GM21786 (cell line): Measurements from ENCODE around the gene MAGI2.

Experiments used
- ATAC-seq: cut with Tn5 transposase; IDR thresholded peaks from one replicate; pipeline ENCODE4 v1.9.1; 2021; ENCODE audit not compliant: unreplicated experiment

MAGI2 gene

DNA sequence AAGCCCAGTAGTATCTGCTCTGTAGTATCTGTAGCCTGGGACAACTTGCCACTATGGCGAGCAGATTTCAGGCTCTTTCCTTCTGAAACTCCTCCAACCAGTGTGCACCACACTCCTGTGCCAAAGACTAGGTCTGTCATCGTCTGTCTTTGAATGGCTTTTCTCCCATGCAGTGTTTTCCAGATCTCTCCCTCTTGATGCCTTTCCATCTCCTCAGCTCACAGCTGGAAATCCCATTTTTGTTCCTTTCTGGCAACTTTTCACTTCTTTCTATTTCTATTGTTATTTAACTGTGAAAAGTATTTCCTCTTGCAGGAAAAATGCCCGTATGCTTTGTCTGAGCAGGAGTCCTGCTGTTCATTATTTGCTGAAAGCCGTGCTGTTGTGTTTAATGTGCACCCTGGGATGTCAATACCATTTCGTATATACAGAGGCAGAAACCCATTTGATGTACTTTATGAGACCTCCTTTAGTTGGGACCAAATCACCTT, 1281.2 kb downstream of the MAGI2 start:
- no peak for ATAC-seq

- no peak for ATAC-seq
Measured at GRCh38 chr7:78171398-78171797, 1282.1 kb downstream of the MAGI2 start.

- no peak for ATAC-seq
Measured at GRCh38 chr7:78170815-78171214, 1282.7 kb downstream of the MAGI2 start.

DNA sequence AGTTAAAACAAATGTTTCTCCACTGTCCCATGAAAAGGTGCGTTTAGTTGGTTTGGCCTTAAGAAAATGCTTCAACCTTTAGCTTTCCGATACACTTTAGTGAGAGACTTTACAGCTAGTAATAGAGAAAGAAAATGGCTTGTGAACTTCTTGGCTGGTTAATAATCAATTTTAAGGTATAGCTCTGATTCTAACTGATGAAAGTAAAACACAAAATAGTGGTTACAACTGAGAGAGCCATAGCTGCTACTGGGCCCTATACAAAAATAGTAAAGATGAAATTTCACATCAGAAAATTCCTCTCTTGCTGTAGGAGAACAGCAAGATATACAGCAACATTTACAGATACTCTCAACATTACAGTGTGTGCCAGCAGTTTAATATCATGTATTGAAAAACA, 1283.5 kb downstream of the MAGI2 start:
- no peak for ATAC-seq

GRCh38 chr7:78168865-78169264, 1284.6 kb downstream of the MAGI2 start:
- ATAC-seq: no peak

- no peak for ATAC-seq
Measured at GRCh38 chr7:78167860-78168259, 1285.6 kb downstream of the MAGI2 start.

DNA sequence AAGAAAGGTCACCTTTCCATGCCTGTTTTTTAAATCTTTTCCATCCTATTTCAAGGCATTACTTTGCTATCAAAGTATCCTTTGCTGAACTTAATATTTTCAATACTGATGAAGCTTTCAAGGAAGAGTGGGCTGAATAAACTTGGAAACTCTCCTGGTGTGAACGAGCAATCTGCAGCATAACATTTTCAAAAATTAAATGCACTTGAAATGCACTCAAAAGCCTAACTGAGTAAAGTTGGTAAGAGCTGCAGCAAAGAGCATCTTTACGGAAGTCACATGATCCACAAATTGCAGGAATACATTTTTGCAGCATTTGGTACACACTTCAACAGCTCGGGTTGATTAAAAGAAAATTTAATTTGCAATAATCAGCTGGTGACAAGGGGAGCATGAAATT, 1287.6 kb downstream of the MAGI2 start:
- ATAC-seq: no peak

- no peak for ATAC-seq
Measured at GRCh38 chr7:78165454-78165853, 1288.0 kb downstream of the MAGI2 start.

DNA sequence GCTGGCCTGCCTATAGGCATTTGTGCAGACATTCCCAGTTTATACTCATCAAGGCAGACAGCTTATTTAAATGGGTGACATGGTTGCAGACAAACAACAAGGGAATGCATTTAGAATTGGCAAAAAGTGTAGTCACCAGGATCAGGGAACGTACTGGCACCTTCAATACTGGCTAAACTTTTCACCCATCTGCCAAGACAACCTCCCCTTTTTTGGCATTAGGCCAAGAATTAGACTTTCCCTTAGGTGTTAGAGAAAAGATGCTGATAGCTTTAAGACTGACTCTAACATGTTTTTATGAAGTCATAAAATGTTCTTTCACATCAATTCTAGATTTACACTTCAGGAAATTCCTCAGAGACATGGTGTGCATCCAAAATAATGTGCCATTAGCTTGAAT, 1289.0 kb downstream of the MAGI2 start:
- ATAC-seq: no peak

DNA sequence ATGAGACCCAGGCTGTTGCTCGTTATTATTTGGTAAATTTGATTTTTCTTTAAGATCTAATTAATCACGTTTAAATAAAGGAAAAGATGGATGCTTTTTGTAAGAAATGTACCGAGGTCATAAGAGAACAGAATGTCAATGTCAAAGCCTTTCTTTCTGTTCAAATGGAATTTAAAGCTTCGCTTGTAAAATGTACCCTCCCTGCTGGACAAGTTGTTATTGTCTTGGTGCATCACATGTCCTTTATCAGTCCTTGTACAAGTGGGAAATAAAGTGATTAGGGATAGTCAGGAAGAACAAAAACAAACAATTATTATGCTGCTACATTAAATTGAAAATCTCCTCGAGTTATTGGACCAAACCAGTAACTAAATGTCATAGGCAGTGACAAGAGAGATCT, 1291.7 kb downstream of the MAGI2 start:
- ATAC-seq: no peak

DNA sequence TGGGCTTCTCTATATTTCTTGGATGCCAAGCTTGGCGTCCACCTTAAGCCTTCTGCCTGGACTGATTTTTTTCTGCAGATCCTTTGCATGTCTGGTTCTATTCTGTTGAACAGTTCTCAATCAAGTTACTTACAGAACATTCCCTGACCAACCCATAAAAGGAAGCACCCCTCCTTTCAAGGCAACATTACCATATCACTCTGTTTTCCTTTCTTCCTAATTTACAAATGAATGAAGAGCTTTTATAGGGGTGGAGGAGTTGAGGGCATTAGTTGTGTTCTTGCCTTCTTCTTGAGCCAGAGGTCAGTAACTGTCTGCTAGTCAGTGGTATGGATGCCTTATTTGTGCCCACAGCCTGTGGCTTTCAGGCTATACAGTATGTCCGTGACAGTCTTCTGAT, 1293.9 kb downstream of the MAGI2 start:
- ATAC-seq: no peak

DNA sequence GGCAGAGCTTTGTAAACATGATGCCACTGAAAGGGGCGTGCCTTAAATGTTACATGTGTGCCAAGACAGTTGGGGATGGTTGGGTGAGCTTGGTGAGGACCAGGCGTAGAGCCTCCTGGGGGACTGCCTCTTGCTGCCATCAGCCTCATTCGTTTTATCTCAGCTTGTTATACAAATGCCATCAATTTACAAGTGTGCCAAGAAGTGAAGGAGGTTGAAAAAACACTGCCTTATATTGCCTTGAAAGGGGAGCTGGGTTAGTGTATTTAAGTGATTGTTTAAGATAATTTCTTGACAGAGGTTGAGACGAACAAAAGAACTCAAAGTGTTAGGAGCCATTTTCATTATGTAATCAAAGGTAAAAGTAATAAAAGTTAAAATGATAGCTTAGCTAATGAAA, 1300.2 kb downstream of the MAGI2 start:
- no peak for ATAC-seq

GRCh38 chr7:78151229-78151628, 1302.2 kb downstream of the MAGI2 start:
- ATAC-seq: no peak

- ATAC-seq: no peak
Measured at GRCh38 chr7:78149787-78150186, 1303.7 kb downstream of the MAGI2 start.

GRCh38 chr7:78148166-78148894, 1305.1 kb downstream of the MAGI2 start:
- no peak for ATAC-seq

- no peak for ATAC-seq
Measured at GRCh38 chr7:78146546-78146945, 1306.9 kb downstream of the MAGI2 start.

DNA sequence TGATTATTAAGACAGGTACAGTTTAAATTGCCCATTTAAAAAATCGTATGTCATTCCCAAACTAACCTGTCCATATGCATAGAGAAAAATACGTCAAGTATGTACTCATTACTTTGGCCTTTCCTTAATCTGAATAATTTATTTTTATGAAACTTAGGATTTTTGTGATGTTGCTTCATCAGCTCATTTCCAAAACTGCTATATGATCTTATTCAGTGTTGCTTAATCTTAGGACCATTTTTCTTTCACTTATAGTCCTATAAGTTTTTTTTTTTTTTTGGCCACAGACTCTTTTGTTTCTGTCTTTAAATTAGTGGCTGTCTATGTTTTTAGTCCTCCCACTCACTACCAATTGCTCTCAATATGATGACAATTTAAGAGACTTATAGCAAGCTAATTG, 1309.8 kb downstream of the MAGI2 start:
- no peak for ATAC-seq

- no peak for ATAC-seq
Measured at GRCh38 chr7:78141522-78142281, 1311.8 kb downstream of the MAGI2 start.

- ATAC-seq: no peak
Measured at GRCh38 chr7:78140109-78140508, 1313.4 kb downstream of the MAGI2 start.

DNA sequence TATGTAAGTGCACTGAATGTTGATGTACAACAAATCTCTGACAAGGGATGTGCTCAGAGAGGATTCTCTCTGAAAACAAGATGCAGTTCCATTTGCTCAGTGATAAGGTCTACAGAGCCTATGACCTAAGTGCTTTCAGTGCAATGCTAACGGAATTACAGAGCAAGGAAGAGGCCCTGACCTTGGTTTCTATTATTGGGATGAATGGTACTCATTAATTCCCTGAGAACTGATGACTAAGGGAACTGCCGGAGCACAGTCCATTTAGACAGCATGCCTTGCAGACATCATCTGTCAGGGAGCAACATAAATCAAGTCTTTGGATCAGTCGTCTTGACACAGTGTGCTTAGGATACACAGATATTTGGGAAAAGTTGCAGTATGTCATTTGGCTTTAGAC, 1314.1 kb downstream of the MAGI2 start:
- ATAC-seq: no peak

DNA sequence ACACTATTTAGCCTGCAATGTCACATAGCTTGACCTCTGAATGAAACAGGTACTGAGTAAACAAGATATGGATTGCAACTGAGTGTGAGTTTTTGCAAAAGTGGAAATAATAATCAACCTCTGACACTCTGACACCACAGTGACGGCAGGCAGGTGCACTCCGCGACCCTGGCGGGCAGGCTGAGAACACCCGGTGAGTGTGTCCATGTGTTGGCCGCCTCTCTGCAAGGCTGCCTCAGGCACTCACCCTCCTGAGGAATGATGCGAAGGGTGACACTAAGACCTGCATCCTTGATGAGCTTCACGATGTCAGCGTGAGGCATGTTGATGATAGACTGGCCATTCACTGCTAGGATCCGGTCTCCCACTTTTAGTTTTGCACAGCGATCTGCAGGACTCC, 1318.7 kb downstream of the MAGI2 start:
- ATAC-seq: no peak

DNA sequence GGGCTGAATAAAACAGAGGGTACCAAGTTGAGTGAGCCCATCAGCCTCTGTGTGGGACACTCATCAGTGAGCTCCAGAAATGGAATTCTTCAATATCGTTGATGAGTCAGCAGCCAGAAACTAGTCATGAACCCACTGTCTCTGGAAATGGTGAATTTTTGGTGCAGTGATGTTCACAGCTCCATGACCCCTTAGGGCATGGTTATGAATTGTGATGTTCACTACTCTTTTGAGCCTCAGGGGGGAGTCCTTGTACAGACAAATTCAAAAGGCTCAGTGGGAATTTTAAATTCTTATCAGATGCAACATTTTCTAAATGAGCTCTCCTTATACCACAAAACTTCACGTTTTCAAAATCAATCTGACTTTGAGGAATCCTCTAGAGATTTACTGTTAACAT, 1319.2 kb downstream of the MAGI2 start:
- ATAC-seq: no peak
